IPS-20b (cell line): Measurements from ENCODE around the gene MROH9.

Source experiments
- H3K27ac ChIP-seq: one replicate; pipeline ENCODE4 v1.5.1; 2013; ENCODE audit warnings: low read length
- H3K27me3 ChIP-seq: 2 replicates; pipeline ENCODE4 v1.6.1; 2013; ENCODE audit warnings: mild to moderate bottlenecking, low read length, inconsistent platforms; ENCODE audit not compliant: insufficient read depth
- H3K36me3 ChIP-seq: 2 replicates; pipeline ENCODE4 v1.6.1; 2013; ENCODE audit warnings: low read depth, mild to moderate bottlenecking, inconsistent platforms, low read length, moderate library complexity; ENCODE audit not compliant: insufficient read depth
- H3K4me1 ChIP-seq: 2 replicates; pipeline ENCODE4 v1.6.1; 2013; ENCODE audit warnings: mild to moderate bottlenecking, control low read depth, inconsistent platforms, low read length, moderate library complexity; ENCODE audit not compliant: insufficient read depth
- H3K4me3 ChIP-seq: 2 replicates; pipeline ENCODE4 v1.5.1; 2013; ENCODE audit warnings: mild to moderate bottlenecking, low read length, inconsistent platforms
- H3K9ac ChIP-seq: 2 replicates; pipeline ENCODE4 v1.6.1; 2013; ENCODE audit warnings: low read depth, mild to moderate bottlenecking, inconsistent platforms, low read length, moderate library complexity
- H3K9me3 ChIP-seq: 2 replicates; pipeline ENCODE4 v1.6.1; 2013; ENCODE audit warnings: mild to moderate bottlenecking, low read depth, low read length, inconsistent platforms; ENCODE audit not compliant: insufficient read depth

MROH9 gene

DNA sequence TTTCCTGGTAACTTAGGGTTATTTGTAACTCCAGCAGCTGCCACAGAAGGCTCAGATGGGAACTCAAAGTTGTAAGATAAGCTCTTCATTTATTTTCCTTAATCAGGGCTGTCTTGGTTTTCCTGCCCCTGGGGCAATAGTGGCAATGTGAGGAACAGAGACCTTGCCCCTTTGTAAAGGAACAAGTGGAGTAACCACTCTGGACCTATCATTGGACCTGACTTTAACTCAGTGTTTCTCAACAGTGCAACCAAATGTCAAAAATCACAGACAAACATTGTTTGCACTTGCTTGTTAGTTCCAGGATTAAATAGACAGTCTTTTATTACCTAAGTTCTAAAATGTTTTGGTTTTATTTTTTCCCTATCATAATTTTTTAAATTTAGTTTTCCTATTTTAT lies 152.6 kb downstream of the MROH9 start:
- Histone ChIP-seq H3K27me3 (no peaks in the 10 kb centered on the region), H3K36me3 (no peaks in the 10 kb centered on the region), H3K4me3 (no peak overlapping the region), H3K9me3 (no peaks in the 10 kb centered on the region), H3K9ac (no peak overlapping the region), H3K27ac (no peak overlapping the region), H3K4me1 (no peaks in the 10 kb centered on the region)

DNA sequence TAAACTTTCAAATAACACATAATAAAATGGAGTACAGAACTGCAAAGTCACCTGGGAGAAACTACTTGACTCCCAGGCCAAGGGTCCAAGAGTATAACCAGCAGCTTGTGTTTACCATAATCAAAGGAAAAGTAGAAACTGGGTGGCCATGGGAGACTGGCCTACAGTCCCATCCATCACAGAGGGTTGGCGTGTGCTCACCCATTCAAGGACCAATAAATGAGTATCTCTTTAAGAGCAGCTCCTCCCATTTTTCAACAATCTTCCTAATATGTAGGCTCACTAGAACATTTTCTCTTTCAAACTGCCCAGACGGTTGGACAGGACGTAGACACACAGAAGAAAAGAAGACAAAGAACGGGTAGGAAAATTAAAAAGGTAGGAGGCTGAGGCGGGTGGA lies 155.3 kb downstream of the MROH9 start, which contains the start of gene FMO3:
FMO3 (plus strand) TSS at position 302 of the 400 bp plus-strand sequence. CDS start 1,754 bp downstream, outside the sequence.
- no peaks in the 10 kb centered on the region for H3K9me3 ChIP-seq
- H3K27ac ChIP-seq, result no peak within 1 kb of the TSS
- H3K27me3 ChIP-seq, result no peaks in the 10 kb centered on the region
- no peaks in the 10 kb centered on the region for H3K4me1 ChIP-seq
- no peak within 1 kb of the TSS for H3K9ac ChIP-seq
- H3K36me3 ChIP-seq, result no peaks in the 10 kb centered on the region
- H3K4me3 ChIP-seq, result no peak within 1 kb of the TSS

DNA sequence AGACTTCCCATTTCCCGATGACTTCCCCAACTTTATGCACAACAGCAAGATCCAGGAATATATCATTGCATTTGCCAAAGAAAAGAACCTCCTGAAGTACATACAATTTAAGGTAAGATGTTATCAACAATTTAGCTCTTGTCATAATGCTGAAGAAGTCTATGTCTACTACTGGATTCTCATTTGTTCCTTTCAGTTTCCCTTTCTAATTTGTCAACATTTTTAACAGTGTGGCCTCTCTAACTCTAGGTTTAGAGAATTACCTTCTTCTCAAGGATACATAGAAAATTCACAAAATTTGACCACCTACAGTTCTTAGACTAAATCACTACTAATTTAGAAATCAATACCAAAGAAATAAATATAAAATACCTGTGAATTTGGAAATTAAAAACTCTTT lies 168.5 kb downstream of the MROH9 start:
- Histone ChIP-seq H3K9ac (no peak overlapping the region), H3K27me3 (no peaks in the 10 kb centered on the region), H3K9me3 (no peaks in the 10 kb centered on the region), H3K36me3 (no peaks in the 10 kb centered on the region), H3K4me3 (no peak overlapping the region), H3K4me1 (no peaks in the 10 kb centered on the region), H3K27ac (no peak overlapping the region)

- Histone ChIP-seq H3K4me3 (no peak overlapping the region), H3K9ac (no peak overlapping the region), H3K36me3 (no peaks in the 10 kb centered on the region), H3K9me3 (no peaks in the 10 kb centered on the region), H3K27ac (no peak overlapping the region), H3K27me3 (no peaks in the 10 kb centered on the region), H3K4me1 (no peaks in the 10 kb centered on the region)
Observed at GRCh38 chr1:171107262-171107940, 172.1 kb downstream of the MROH9 start.

DNA sequence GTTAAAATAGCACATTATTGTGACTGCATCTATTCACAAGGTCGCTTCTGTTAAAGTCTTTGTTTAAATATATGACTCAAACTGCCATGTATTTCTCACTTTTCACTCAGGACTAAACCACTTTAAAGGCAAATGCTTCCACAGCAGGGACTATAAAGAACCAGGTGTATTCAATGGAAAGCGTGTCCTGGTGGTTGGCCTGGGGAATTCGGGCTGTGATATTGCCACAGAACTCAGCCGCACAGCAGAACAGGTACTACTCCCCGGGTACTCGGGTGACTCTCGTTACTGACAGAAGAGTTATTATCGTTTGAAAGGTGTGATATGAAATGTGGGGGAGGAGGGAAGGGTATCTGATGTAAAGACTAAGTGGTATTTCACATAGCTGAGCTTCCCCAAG lies 172.6 kb downstream of the MROH9 start:
- no peak overlapping the region for H3K27ac ChIP-seq
- H3K27me3 ChIP-seq, result no peaks in the 10 kb centered on the region
- no peaks in the 10 kb centered on the region for H3K36me3 ChIP-seq
- no peaks in the 10 kb centered on the region for H3K4me1 ChIP-seq
- H3K4me3 ChIP-seq, result no peak overlapping the region
- H3K9me3 ChIP-seq, result no peaks in the 10 kb centered on the region
- no peak overlapping the region for H3K9ac ChIP-seq

DNA sequence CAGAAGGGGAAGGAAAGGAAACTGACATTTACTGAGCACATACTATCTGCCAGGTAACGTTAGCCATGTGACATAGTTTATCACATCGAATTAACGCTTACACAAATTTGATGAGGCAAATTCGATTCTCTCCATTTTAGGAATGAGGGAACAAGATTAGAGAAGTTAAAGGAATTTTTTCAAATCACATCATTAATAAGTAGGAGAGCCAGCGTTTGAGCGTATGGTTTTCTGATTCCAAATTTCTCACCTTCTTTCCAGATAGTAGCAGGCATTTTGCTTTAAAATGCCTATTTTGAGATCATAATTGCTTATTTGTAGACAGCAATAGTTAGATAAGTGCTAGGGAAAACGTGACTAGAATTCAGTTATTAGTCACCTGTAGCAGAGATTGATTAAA lies 174.6 kb downstream of the MROH9 start:
- Histone ChIP-seq H3K4me1 (no peaks in the 10 kb centered on the region), H3K36me3 (no peaks in the 10 kb centered on the region), H3K9ac (no peak overlapping the region), H3K27ac (no peak overlapping the region), H3K4me3 (no peak overlapping the region), H3K27me3 (no peaks in the 10 kb centered on the region), H3K9me3 (no peaks in the 10 kb centered on the region)

DNA sequence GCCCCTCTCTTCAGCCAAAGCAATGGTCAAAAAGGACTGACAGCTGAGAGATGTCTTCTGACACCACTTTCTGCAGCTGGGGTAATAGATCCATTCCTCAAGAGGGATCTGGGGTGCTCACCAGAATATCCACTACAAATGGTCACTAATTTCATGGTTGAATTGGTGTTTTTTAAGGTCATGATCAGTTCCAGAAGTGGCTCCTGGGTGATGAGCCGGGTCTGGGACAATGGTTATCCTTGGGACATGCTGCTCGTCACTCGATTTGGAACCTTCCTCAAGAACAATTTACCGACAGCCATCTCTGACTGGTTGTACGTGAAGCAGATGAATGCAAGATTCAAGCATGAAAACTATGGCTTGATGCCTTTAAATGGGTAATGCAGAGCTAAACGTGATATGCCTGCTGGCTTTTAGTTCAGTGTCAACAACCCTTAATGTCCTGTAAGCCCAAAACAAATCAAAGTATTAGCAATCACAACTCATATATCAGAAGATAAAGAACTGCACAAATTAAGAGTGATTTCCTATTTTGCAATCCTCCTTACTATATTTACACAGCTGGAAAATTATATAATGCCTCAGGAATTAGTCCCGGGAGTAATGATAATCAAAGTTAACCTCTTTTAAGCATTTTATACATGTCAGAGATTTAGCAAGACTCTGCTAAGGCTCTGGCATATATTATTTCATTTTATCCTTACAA lies 175.4 kb downstream of the MROH9 start:
- H3K27me3 ChIP-seq, result no peaks in the 10 kb centered on the region
- H3K4me1 ChIP-seq, result no peaks in the 10 kb centered on the region
- no peaks in the 10 kb centered on the region for H3K9me3 ChIP-seq
- H3K36me3 ChIP-seq, result no peaks in the 10 kb centered on the region
- no peak overlapping the region for H3K4me3 ChIP-seq
- no peak overlapping the region for H3K9ac ChIP-seq
- H3K27ac ChIP-seq, result no peak overlapping the region

GRCh38 chr1:171112119-171112518 lies 176.8 kb downstream of the MROH9 start:
- H3K9ac ChIP-seq, result no peak overlapping the region
- no peaks in the 10 kb centered on the region for H3K9me3 ChIP-seq
- no peaks in the 10 kb centered on the region for H3K4me1 ChIP-seq
- no peaks in the 10 kb centered on the region for H3K36me3 ChIP-seq
- H3K27me3 ChIP-seq, result no peaks in the 10 kb centered on the region
- no peak overlapping the region for H3K27ac ChIP-seq
- no peak overlapping the region for H3K4me3 ChIP-seq

DNA sequence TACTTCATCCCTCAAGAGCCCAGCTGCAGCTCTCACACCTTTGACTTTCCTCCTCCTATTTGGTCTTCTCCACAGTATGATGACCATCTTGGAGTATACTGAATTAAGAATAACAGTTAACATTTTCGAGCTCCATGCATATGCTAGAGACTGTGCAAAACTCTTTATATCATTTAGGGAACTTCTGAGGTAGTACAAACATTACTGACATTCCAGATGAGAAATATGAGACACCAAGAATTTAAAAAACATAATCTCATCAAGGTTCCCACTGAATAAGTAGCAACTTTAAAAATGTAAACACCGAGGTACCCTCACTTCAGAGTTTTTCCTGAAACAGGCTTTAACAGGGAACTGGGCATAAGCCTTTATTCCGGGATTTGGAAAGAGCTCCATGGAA lies 178.0 kb downstream of the MROH9 start:
- H3K9me3 ChIP-seq, result no peaks in the 10 kb centered on the region
- no peak overlapping the region for H3K27ac ChIP-seq
- H3K4me1 ChIP-seq, result no peaks in the 10 kb centered on the region
- H3K4me3 ChIP-seq, result no peak overlapping the region
- no peaks in the 10 kb centered on the region for H3K27me3 ChIP-seq
- no peak overlapping the region for H3K9ac ChIP-seq
- H3K36me3 ChIP-seq, result no peaks in the 10 kb centered on the region
